WTC11 (cell line): ENCODE data around the gene SOAT1. TPM values are rescaled to one million over a fixed set of nuclear protein-coding genes. Genes with fewer than 3 reads are reported as not detected.
"Not testable (repeated sequence)": the region's sequence is repeated elsewhere in the genome, so short reads cannot be mapped to it uniquely, and the experiment has no call there.

Experiments used
- ATAC-seq: fragments of 200-7000 bp; cut with Tn5 transposase; 2 replicates; pipeline ENCODE4 v1.10.0; 2021; ENCODE audit warnings: mild to moderate bottlenecking, moderate library complexity
- CTCF ChIA-PET: fragments of 300-600 bp; sonication (Branson Sonifier 250); formaldehyde crosslinking; loops from one replicate; lab custom pipeline; 2021; ENCODE audit warnings: antibody characterized with exemption; lab: Charles Lee
- POLR2A ChIA-PET: fragments of 350-600 bp; sonication (Branson Sonifier 250); formaldehyde crosslinking; loops from one replicate; lab custom pipeline; 2021; ENCODE audit warnings: antibody characterized with exemption; lab: Charles Lee
- DNase-seq: peaks from one replicate; pipeline ENCODE4 v3.0.0; 2021; ENCODE audit warnings: low spot score
- H3K27ac Mint-ChIP-seq: 2 replicates; pipeline ENCODE4 v1.8.0; 2021; ENCODE audit warnings: mixed read lengths
- H3K27me3 Mint-ChIP-seq: 2 replicates; pipeline ENCODE4 v1.8.0; 2021; ENCODE audit warnings: low read depth, mild to moderate bottlenecking, moderate library complexity, mixed read lengths
- H3K36me3 Mint-ChIP-seq: 2 replicates; pipeline ENCODE4 v1.8.0; 2021; ENCODE audit warnings: mixed read lengths
- H3K4me1 Mint-ChIP-seq: 2 replicates; pipeline ENCODE4 v1.8.0; 2022; ENCODE audit warnings: mixed read lengths
- H3K4me3 Mint-ChIP-seq: 2 replicates; pipeline ENCODE4 v1.8.0; 2021; ENCODE audit warnings: mild to moderate bottlenecking, moderate library complexity, mixed read lengths
- H3K9me3 Mint-ChIP-seq: 2 replicates; pipeline ENCODE4 v1.8.0; 2021; ENCODE audit warnings: mixed read lengths
- ATF1 ChIP-seq: sonication (generic); formaldehyde crosslinking; IDR thresholded peaks from 2 replicates; pipeline ENCODE4 v1.8.1; 2023; ENCODE audit warnings: mild to moderate bottlenecking, moderate library complexity, missing genetic modification reagents
- ATF6 ChIP-seq: sonication (generic); formaldehyde crosslinking; IDR thresholded peaks from 2 replicates; pipeline ENCODE4 v1.8.1; 2023; ENCODE audit warnings: mild to moderate bottlenecking, missing genetic modification reagents
- ELF4 ChIP-seq: sonication (generic); formaldehyde crosslinking; IDR thresholded peaks from 2 replicates; pipeline ENCODE4 v1.8.1; 2022; ENCODE audit warnings: low read depth, mild to moderate bottlenecking, moderate library complexity, missing genetic modification reagents
- NR2C2 ChIP-seq: sonication (generic); formaldehyde crosslinking; IDR thresholded peaks from 2 replicates; pipeline ENCODE4 v1.8.0; 2022; ENCODE audit warnings: mild to moderate bottlenecking, missing genetic modification reagents
- OVOL2 ChIP-seq: fragments of 250-450 bp; sonication (Bioruptor Pico); IDR thresholded peaks from 2 replicates; pipeline ENCODE4 v1.9.0; 2021; ENCODE audit warnings: mild to moderate bottlenecking, borderline replicate concordance
- RORB ChIP-seq: fragments of 250-450 bp; sonication (Bioruptor Pico); IDR thresholded peaks from 2 replicates; pipeline ENCODE4 v1.9.0; 2021; ENCODE audit warnings: mild to moderate bottlenecking
- ZBTB43 ChIP-seq: sonication (generic); formaldehyde crosslinking; IDR thresholded peaks from 2 replicates; pipeline ENCODE4 v1.8.1; 2023; ENCODE audit warnings: mild to moderate bottlenecking, missing genetic modification reagents
- ZNF317 ChIP-seq: sonication (generic); formaldehyde crosslinking; IDR thresholded peaks from 2 replicates; pipeline ENCODE4 v1.8.1; 2023; ENCODE audit warnings: low read depth, mild to moderate bottlenecking, moderate library complexity, missing genetic modification reagents, borderline replicate concordance
- ZNF396 ChIP-seq: fragments of 250-450 bp; sonication (Bioruptor Pico); IDR thresholded peaks from 2 replicates; pipeline ENCODE4 v1.8.0; 2021; ENCODE audit warnings: mild to moderate bottlenecking, moderate library complexity, borderline replicate concordance
- ZNF416 ChIP-seq: fragments of 250-450 bp; sonication (Bioruptor Pico); IDR thresholded peaks from 2 replicates; pipeline ENCODE4 v1.9.0; 2021; ENCODE audit warnings: mild to moderate bottlenecking, inconsistent platforms
- ZNF512 ChIP-seq: sonication (generic); formaldehyde crosslinking; IDR thresholded peaks from 2 replicates; pipeline ENCODE4 v1.8.1; 2022; ENCODE audit warnings: missing genetic modification reagents, borderline replicate concordance
- ZNF532 ChIP-seq: fragments of 250-450 bp; sonication (Bioruptor Pico); IDR thresholded peaks from 2 replicates; pipeline ENCODE4 v1.9.0; 2021; ENCODE audit warnings: mild to moderate bottlenecking, borderline replicate concordance
- total RNA-seq: library from RNA; stranded (reverse); gene quantifications from 3 replicates; pipeline ENCODE4 v1.2.3, GENCODE V29; 2021
- TF ChIP-seq, protein P1 (sequence below): sonication (generic); formaldehyde crosslinking; IDR thresholded peaks from 2 replicates; pipeline ENCODE4 v1.8.0; 2022; ENCODE audit warnings: mild to moderate bottlenecking, missing genetic modification reagents
- TF ChIP-seq, protein P2 (sequence below): fragments of 250-450 bp; sonication (Bioruptor Pico); IDR thresholded peaks from 2 replicates; pipeline ENCODE4 v2.1.2; 2022; ENCODE audit warnings: mild to moderate bottlenecking, moderate library complexity
- TF ChIP-seq, protein P3 (sequence below): sonication (generic); formaldehyde crosslinking; IDR thresholded peaks from 2 replicates; pipeline ENCODE4 v1.8.0; 2022; ENCODE audit warnings: mild to moderate bottlenecking, missing genetic modification reagents

Gene SOAT1
- total RNA-seq, 1 experiment from 2014 or later: 2.3 TPM

DNA sequence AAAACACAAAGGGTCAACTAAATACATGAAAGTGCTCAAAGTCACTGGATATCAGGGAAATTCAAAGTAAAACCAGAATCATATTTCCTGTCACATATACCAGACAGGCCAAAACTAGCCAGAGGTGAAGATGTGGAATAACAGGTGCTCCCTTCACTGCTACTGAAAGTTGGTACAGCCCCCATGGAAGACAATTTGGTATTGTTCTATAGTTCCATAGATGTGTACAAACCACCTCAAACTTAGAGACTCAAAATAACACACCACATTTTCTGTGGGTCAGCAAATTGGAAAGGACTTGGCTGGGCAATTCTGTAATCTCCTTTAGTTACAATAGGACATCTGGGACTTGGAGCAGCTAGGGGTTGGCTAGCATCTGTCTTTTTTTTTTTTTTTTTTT lies 24.5 kb upstream of the SOAT1 start:
- Mint-ChIP-seq H3K4me3 (no peak overlapping the region), H3K9me3 (0 out of 2 replicates have a peak, but pooled peaks cover 3% of the 10 kb centered on the region), H3K27me3 (no peaks in the 10 kb centered on the region), H3K4me1 (peaks cover 6% of the 10 kb centered on the region; the same call in 1 of the 2 replicates), H3K27ac (no peak overlapping the region), H3K36me3 (no peaks in the 10 kb centered on the region)
- ATAC-seq: no peak
- TF ChIP-seq ZNF532 (CRISPR knock-in tag) (no peak), ZNF396 (CRISPR knock-in tag) (no peak)
- TF ChIP-seq, protein P1, sequence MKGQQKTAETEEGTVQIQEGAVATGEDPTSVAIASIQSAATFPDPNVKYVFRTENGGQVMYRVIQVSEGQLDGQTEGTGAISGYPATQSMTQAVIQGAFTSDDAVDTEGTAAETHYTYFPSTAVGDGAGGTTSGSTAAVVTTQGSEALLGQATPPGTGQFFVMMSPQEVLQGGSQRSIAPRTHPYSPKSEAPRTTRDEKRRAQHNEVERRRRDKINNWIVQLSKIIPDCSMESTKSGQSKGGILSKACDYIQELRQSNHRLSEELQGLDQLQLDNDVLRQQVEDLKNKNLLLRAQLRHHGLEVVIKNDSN (CRISPR knock-in tag): no peak
- ChIA-PET CTCF (no interaction called here), POLR2A (no interaction called here)
- no peak for DNase-seq

GRCh38 chr1:179274424-179274823 lies 19.2 kb upstream of the SOAT1 start:
- CTCF ChIA-PET, H3K4me1 Mint-ChIP-seq, H3K27ac Mint-ChIP-seq, H3K36me3 Mint-ChIP-seq, ATAC-seq, H3K27me3 Mint-ChIP-seq, DNase-seq, H3K4me3 Mint-ChIP-seq: not testable (repeated sequence)
- POLR2A ChIA-PET: interaction anchor here (0.6 kb wide), 1 partner anchor 93 kb away, joined by 5 read pairs; no protein-coding TSS in a partner anchor
- peaks cover 11% of the 10 kb centered on the region for H3K9me3 Mint-ChIP-seq

GRCh38 chr1:179278920-179279319 lies 14.7 kb upstream of the SOAT1 start:
- no peaks in the 10 kb centered on the region for H3K4me1 Mint-ChIP-seq
- DNase-seq (no peak), ATAC-seq (no peak)
- CTCF ChIA-PET: interaction anchor here (0.7 kb wide), 1 partner anchor 56 kb away, joined by 4 read pairs; no protein-coding TSS in a partner anchor
- H3K4me3 Mint-ChIP-seq: no peak overlapping the region
- peaks cover 11% of the 10 kb centered on the region for H3K36me3 Mint-ChIP-seq
- peaks cover 3% of the 10 kb centered on the region; the same call in 1 of the 2 replicates for H3K27me3 Mint-ChIP-seq
- POLR2A ChIA-PET: no interaction called here
- TF ChIP-seq OVOL2 (CRISPR knock-in tag) (no peak), ZNF317 (CRISPR knock-in tag) (peak; percentile 86; the same call in 1 of the 2 replicates), ZNF416 (CRISPR knock-in tag) (no peak), NR2C2 (no peak), ELF4 (CRISPR knock-in tag) (no peak)
- TF ChIP-seq, protein P2, sequence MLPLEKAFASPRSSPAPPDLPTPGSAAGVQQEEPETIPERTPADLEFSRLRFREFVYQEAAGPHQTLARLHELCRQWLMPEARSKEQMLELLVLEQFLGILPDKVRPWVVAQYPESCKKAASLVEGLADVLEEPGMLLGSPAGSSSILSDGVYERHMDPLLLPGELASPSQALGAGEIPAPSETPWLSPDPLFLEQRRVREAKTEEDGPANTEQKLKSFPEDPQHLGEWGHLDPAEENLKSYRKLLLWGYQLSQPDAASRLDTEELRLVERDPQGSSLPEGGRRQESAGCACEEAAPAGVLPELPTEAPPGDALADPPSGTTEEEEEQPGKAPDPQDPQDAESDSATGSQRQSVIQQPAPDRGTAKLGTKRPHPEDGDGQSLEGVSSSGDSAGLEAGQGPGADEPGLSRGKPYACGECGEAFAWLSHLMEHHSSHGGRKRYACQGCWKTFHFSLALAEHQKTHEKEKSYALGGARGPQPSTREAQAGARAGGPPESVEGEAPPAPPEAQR (CRISPR knock-in tag): no peak
- TF ChIP-seq, protein P3, sequence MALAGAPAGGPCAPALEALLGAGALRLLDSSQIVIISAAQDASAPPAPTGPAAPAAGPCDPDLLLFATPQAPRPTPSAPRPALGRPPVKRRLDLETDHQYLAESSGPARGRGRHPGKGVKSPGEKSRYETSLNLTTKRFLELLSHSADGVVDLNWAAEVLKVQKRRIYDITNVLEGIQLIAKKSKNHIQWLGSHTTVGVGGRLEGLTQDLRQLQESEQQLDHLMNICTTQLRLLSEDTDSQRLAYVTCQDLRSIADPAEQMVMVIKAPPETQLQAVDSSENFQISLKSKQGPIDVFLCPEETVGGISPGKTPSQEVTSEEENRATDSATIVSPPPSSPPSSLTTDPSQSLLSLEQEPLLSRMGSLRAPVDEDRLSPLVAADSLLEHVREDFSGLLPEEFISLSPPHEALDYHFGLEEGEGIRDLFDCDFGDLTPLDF: no peak
- H3K9me3 Mint-ChIP-seq: peaks cover 15% of the 10 kb centered on the region
- H3K27ac Mint-ChIP-seq: no peak overlapping the region

- Mint-ChIP-seq H3K9me3 (peaks cover 8% of the 10 kb centered on the region), H3K27me3 (peaks cover 10% of the 10 kb centered on the region), H3K4me3 (no peak overlapping the region), H3K36me3 (peaks cover 7% of the 10 kb centered on the region), H3K27ac (no peak overlapping the region), H3K4me1 (no peaks in the 10 kb centered on the region)
- ATAC-seq (no peak), DNase-seq (no peak)
- ChIA-PET CTCF (no interaction called here), POLR2A (interaction anchor here (0.6 kb wide), 1 partner anchor 250 kb away, joined by 4 read pairs; no protein-coding TSS in a partner anchor)
- no peak for TF ChIP-seq ATF1
- no peak for TF ChIP-seq ZNF512
- TF ChIP-seq ZBTB43 (CRISPR knock-in tag): no peak
- no peak for TF ChIP-seq RORB
- no peak for TF ChIP-seq ATF6
Measured at GRCh38 chr1:179283992-179284391, 9.6 kb upstream of the SOAT1 start.
